SK-N-SH (cell line): ENCODE data around the gene PGGHG. TPM values are rescaled to one million over a fixed set of nuclear protein-coding genes. Genes with fewer than 3 reads are reported as not detected.

Experiments
- CTCF ChIA-PET: fragments of 300-600, 350-600 bp; formaldehyde crosslinking; extraction: SDS; loops from one replicate; lab custom pipeline; 2021; lab: Yijun Ruan, JAX
- POLR2A ChIA-PET: fragments of 350-600 bp; sonication (Branson Sonifier 250); formaldehyde crosslinking; extraction: SDS; loops from one replicate; lab custom pipeline; 2020; ENCODE audit warnings: antibody characterized with exemption, inconsistent platforms; lab: Yijun Ruan, JAX
- DNase-seq: peaks from one replicate; pipeline ENCODE4 v3.0.0; 2012
- H2AFZ ChIP-seq: fragments of 200-600 bp; sonication (generic); 2 replicates; pipeline ENCODE4 v1.8.1; 2016; ENCODE audit warnings: antibody characterized with exemption, mild to moderate bottlenecking, low read depth
- H3F3A ChIP-seq: fragments of 200-600 bp; sonication (generic); replicated peaks from 2 replicates; pipeline ENCODE3; 2016; ENCODE audit warnings: antibody characterized with exemption, mild to moderate bottlenecking; ENCODE audit not compliant: insufficient read depth
- H3K27ac ChIP-seq, 2 experiments: fragments of 200-500 bp in 1 of 2; fragments of 200-600 bp in 1 of 2; sonication (Bioruptor generic) in 1 of 2; sonication (generic), shearing (Covaris generic) in 1 of 2; 2 replicates each; pipeline versions ENCODE4 v1.5.1 to v1.6.1; 2014 to 2016; ENCODE audit warnings: low read depth in 2 of 2, inconsistent platforms in 1 of 2, low read length in 1 of 2, mild to moderate bottlenecking in 1 of 2, mixed read lengths in 1 of 2
- H3K27me3 ChIP-seq: fragments of 200-600 bp; sonication (generic), shearing (Covaris generic); 2 replicates; pipeline ENCODE4 v1.6.1; 2016; ENCODE audit warnings: mixed run types; ENCODE audit not compliant: insufficient read depth
- H3K36me3 ChIP-seq, 2 experiments: fragments of 200-500 bp in 1 of 2; fragments of 200-600 bp in 1 of 2; sonication (Bioruptor generic) in 1 of 2; sonication (generic) in 1 of 2; replicated peaks in 1 of 2; 2 replicates each; pipeline versions ENCODE3 to v1.5.1; 2014 to 2016; ENCODE audit warnings: low read length in 1 of 2, mild to moderate bottlenecking in 1 of 2; ENCODE audit not compliant: insufficient read depth in 2 of 2, control insufficient read depth in 1 of 2
- H3K4me1 ChIP-seq, 2 experiments: fragments of 200-500 bp in 1 of 2; fragments of 200-600 bp in 1 of 2; sonication (Bioruptor generic) in 1 of 2; sonication (generic), shearing (Covaris generic) in 1 of 2; 2 replicates each; pipeline versions ENCODE4 v1.5.1 to v1.6.1; 2014 to 2016; ENCODE audit warnings: low read depth in 1 of 2, low read length in 1 of 2, mixed run types in 1 of 2; ENCODE audit not compliant: insufficient read depth in 2 of 2, control insufficient read depth in 1 of 2
- H3K4me2 ChIP-seq: fragments of 200-600 bp; sonication (generic), shearing (Covaris generic); 2 replicates; pipeline ENCODE4 v1.6.1; 2017; ENCODE audit warnings: mixed run types
- H3K4me3 ChIP-seq, 2 experiments: fragments of 200-500 bp in 1 of 2; fragments of 200-600 bp in 1 of 2; sonication (Bioruptor generic) in 1 of 2; sonication (generic), shearing (Covaris generic) in 1 of 2; 2 replicates each; pipeline versions ENCODE4 v1.5.1 to v1.8.1; 2014 to 2016; ENCODE audit warnings: low read depth in 2 of 2, inconsistent platforms in 1 of 2, low read length in 1 of 2, mild to moderate bottlenecking in 1 of 2, mixed read lengths in 1 of 2, moderate library complexity in 1 of 2
- H3K79me2 ChIP-seq: fragments of 200-600 bp; sonication (generic); 2 replicates; pipeline ENCODE4 v1.8.1; 2017; ENCODE audit warnings: mild to moderate bottlenecking; ENCODE audit not compliant: insufficient read depth
- H3K9ac ChIP-seq: fragments of 200-600 bp; sonication (generic); 2 replicates; pipeline ENCODE4 v1.6.1; 2017; ENCODE audit warnings: mixed run types
- H3K9me2 ChIP-seq: fragments of 200-600 bp; sonication (generic); 2 replicates; pipeline ENCODE4 v1.6.1; 2017; ENCODE audit warnings: mixed run types
- H3K9me3 ChIP-seq: fragments of 200-600 bp; sonication (generic); 2 replicates; pipeline ENCODE4 v1.6.1; 2017; ENCODE audit warnings: mixed run types, mild to moderate bottlenecking, moderate library complexity
- H4K20me1 ChIP-seq: fragments of 200-600 bp; sonication (generic); 2 replicates; pipeline ENCODE4 v1.6.1; 2017; ENCODE audit warnings: mild to moderate bottlenecking, mixed run types; ENCODE audit not compliant: insufficient read depth
- CHD2 ChIP-seq: fragments of 150-350 bp; IDR thresholded peaks from 2 replicates; pipeline ENCODE4 v1.6.1; 2018; ENCODE audit warnings: low read length; ENCODE audit not compliant: partially characterized antibody
- MXI1 ChIP-seq: IDR thresholded peaks from 2 replicates; pipeline ENCODE4 v1.6.1; 2012; ENCODE audit warnings: mild to moderate bottlenecking, low read depth, low read length, improper control_type of control experiment
- RAD21 ChIP-seq: IDR thresholded peaks from 2 replicates; pipeline ENCODE4 v1.6.1; 2012; ENCODE audit warnings: mild to moderate bottlenecking, low read length
- RCOR1 ChIP-seq: fragments of 150-350 bp; IDR thresholded peaks from 2 replicates; pipeline ENCODE4 v1.6.1; 2017; ENCODE audit warnings: antibody characterized with exemption, low read length
- TCF12 ChIP-seq: IDR thresholded peaks from 2 replicates; pipeline ENCODE4 v1.4.0; 2012
- TEAD4 ChIP-seq: IDR thresholded peaks from 2 replicates; pipeline ENCODE4 v1.4.0; 2012; ENCODE audit warnings: mild to moderate bottlenecking, borderline replicate concordance; ENCODE audit not compliant: insufficient read depth
- YY1 ChIP-seq: IDR thresholded peaks from 2 replicates; pipeline ENCODE4 v1.4.0; 2012; ENCODE audit warnings: low read depth, mild to moderate bottlenecking
- WGBS: methylation state at CpG from one replicate; pipeline ENCODE4 v1.1.6; 2017; ENCODE audit warnings: low lambda C conversion rate; 5-methylcytosine and 5-hydroxymethylcytosine counted together
- polyA plus RNA-seq, 3 experiments: library from polyadenylated mRNA; depleted of rRNA; stranded (reverse); fragments of >200 nt; gene quantifications; 2 replicates each; pipeline ENCODE4 v1.2.3, GENCODE V29; 2012
- TF ChIP-seq, protein P1 (sequence below): fragments of 150-350 bp; IDR thresholded peaks from 2 replicates; pipeline ENCODE4 v1.6.1; 2017; ENCODE audit warnings: antibody characterized with exemption, low read length, low read depth, borderline replicate concordance
- TF ChIP-seq, protein P2 (sequence below): fragments of 150-350 bp; IDR thresholded peaks from 2 replicates; pipeline ENCODE4 v1.6.1; 2016; ENCODE audit warnings: mild to moderate bottlenecking, low read depth, low read length
- TF ChIP-seq, protein P3 (sequence below): IDR thresholded peaks from 2 replicates; pipeline ENCODE4; 2012

The PGGHG gene
- polyA plus RNA-seq, 1 of the 3 experiments (the other 2 are of a cell fraction): 19.9 TPM

DNA sequence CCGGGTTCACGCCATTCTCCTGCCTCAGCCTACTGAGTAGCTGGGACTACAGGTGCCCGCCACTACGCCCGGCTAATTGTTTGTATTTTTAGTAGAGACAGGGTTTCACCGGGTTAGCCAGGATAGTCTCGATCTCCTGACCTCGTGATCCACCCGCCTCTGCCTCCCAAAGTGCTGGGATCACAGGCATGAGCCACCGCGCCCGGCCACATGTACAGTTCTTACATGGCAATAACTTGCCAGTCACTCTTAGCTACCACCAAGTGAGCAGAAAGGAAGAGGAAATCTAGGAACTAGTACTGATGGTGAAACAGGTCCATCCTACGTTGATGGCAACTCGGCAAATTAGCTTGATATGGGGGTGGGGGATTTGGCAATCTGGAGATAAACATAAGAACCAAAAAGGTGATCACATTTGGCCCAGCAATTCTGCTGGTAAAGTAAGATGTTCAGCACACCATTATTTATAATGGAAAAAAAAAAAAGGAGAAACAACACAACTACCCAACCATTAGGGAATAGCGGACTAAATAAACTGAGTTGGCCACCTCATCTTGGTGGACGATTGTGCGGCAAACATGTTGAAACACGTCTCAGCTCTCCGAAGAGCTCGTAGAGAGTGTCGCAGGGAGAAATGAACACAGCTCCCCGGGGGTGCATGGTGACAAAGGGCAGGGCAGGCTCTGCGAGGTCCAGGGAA, 5.4 kb upstream of the PGGHG start:
- H3K27ac ChIP-seq: no peak overlapping the region
- no peaks in the 10 kb centered on the region for H3F3A ChIP-seq
- no peak overlapping the region for H3K9ac ChIP-seq
- no peaks in the 10 kb centered on the region for H3K79me2 ChIP-seq
- ChIA-PET CTCF (interaction anchor here (1.0 to 1.9 kb wide), 6 partner anchors 9 to 165 kb away, joined by 3 to 9 read pairs (median 4); partner anchors contain the start of gene PSMD13), POLR2A (no interaction called here)
- WGBS: 72% methylated on average over 23 of the region's 23 CpGs
- H4K20me1 ChIP-seq: no peaks in the 10 kb centered on the region
- peaks cover 0 to 6% of the 10 kb centered on the region in 2 experiments; a peak in 1 of 4 replicates for H3K4me1 ChIP-seq
- no peak for DNase-seq
- no peak overlapping the region for H2AFZ ChIP-seq
- no peaks in the 10 kb centered on the region for H3K9me2 ChIP-seq
- no peaks in the 10 kb centered on the region for H3K9me3 ChIP-seq
- H3K36me3 ChIP-seq: no peaks in the 10 kb centered on the region
- no peak overlapping the region for H3K4me2 ChIP-seq
- H3K4me3 ChIP-seq: no peak overlapping the region
- no peak for TF ChIP-seq CHD2
- TF ChIP-seq TCF12: no peak
- no peak for TF ChIP-seq MXI1
- TF ChIP-seq, protein P1, sequence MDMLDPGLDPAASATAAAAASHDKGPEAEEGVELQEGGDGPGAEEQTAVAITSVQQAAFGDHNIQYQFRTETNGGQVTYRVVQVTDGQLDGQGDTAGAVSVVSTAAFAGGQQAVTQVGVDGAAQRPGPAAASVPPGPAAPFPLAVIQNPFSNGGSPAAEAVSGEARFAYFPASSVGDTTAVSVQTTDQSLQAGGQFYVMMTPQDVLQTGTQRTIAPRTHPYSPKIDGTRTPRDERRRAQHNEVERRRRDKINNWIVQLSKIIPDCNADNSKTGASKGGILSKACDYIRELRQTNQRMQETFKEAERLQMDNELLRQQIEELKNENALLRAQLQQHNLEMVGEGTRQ: no peak
- peaks cover 44% of the 10 kb centered on the region for H3K27me3 ChIP-seq

- WGBS: 71% methylated on average over 11 of the region's 24 CpGs
- Histone ChIP-seq H3K27me3 (peaks cover 35% of the 10 kb centered on the region), H3K4me3 (no peak overlapping the region), H3K36me3 (no peaks in the 10 kb centered on the region), H3K4me2 (no peak overlapping the region), H4K20me1 (no peaks in the 10 kb centered on the region), H2AFZ (no peak overlapping the region), H3K27ac (no peak overlapping the region), H3F3A (no peaks in the 10 kb centered on the region), H3K79me2 (no peaks in the 10 kb centered on the region), H3K4me1 (peaks cover 0 to 6% of the 10 kb centered on the region in 2 experiments; a peak in 1 of 4 replicates), H3K9me3 (no peaks in the 10 kb centered on the region)
- CTCF ChIA-PET: interaction anchor here (0.6 to 2.0 kb wide), 8 partner anchors 9 to 235 kb away, joined by 3 to 9 read pairs (median 4); partner anchors contain the start of gene PSMD13
- POLR2A ChIA-PET: no interaction called here
- no peak for TF ChIP-seq RCOR1
- TF ChIP-seq YY1: no peak
- TF ChIP-seq, protein P2, sequence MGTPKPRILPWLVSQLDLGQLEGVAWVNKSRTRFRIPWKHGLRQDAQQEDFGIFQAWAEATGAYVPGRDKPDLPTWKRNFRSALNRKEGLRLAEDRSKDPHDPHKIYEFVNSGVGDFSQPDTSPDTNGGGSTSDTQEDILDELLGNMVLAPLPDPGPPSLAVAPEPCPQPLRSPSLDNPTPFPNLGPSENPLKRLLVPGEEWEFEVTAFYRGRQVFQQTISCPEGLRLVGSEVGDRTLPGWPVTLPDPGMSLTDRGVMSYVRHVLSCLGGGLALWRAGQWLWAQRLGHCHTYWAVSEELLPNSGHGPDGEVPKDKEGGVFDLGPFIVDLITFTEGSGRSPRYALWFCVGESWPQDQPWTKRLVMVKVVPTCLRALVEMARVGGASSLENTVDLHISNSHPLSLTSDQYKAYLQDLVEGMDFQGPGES: no peak
- no peak for TF ChIP-seq TEAD4
- TF ChIP-seq, protein P3, sequence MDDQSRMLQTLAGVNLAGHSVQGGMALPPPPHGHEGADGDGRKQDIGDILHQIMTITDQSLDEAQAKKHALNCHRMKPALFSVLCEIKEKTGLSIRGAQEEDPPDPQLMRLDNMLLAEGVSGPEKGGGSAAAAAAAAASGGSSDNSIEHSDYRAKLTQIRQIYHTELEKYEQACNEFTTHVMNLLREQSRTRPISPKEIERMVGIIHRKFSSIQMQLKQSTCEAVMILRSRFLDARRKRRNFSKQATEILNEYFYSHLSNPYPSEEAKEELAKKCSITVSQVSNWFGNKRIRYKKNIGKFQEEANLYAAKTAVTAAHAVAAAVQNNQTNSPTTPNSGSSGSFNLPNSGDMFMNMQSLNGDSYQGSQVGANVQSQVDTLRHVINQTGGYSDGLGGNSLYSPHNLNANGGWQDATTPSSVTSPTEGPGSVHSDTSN: no peak
- no peak for TF ChIP-seq CHD2
- no peak for TF ChIP-seq RAD21
- no peak for TF ChIP-seq TCF12
- TF ChIP-seq, all 33 proteins: peak for 0
- Histone ChIP-seq H3K9me2 (no peaks in the 10 kb centered on the region), H3K9ac (no peak overlapping the region)
- peak; percentile 34 for DNase-seq
These were observed 4.6 kb upstream of the PGGHG start for GRCh38 chr11:284105-285020.
